ENCODE measurements around the gene TAOK1.
A peak's percentile ranks its signal among the peaks of the same experiment; 100 is the strongest.

The TAOK1 gene

GRCh38 chr17:29584452-29585079 is 194.4 kb downstream of the TAOK1 start:
- no peak for DNase-seq

DNA sequence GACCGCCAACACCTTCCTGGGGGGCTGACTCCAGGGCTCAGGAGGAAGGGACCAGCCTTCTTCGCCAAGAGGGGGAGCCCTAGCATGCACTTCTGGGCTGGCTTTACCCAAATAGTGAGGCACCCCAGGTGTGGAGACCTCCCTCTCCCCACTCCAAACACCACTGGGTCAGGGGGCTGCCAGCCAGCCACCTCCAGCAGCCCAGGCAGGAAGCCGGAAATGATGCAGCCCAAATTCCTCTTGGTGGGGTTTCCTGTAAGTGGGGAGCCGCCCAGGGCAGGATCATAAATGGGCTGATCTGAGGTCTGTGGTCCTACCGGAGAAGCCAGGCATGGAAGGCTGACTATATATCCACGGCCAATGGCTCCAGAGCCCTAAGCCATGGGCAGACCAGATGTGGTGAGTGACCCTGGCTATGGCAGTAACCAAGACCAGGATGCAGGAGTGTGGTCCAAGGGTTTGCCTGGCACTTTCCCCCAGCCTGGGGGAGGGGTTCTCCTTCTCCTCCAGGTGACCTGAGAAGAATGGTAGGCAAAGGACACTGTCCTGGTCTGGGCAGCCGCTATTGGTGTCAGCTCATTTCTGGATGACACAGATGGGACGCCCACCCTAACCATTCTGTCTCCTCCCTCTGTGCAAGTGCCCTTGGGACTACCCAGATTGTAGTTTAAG is 195.1 kb downstream of the TAOK1 start:
- no peak for DNase-seq

- DNase-seq = no peak
Observed at GRCh38 chr17:29586676-29587469, 196.7 kb downstream of the TAOK1 start.

DNA sequence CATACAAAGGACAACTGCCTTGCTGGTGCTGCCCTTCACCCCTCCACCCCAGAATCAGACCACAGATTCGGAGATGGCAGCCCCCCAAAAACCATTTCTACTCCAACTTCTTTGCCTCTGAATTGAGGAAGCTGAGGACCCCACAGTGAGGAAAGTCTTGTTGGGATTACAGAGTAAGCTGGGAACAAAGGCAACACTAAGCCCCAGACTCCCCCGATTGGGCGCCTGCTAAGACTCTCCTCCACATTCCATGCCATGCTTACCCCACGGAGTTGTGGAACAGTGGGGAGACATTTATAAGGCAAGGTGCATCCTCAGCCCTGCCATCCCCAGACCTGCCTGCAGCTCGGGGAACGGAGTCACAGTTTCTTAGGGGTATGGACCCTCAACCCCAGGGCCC is 197.4 kb downstream of the TAOK1 start:
- no peak for DNase-seq

DNA sequence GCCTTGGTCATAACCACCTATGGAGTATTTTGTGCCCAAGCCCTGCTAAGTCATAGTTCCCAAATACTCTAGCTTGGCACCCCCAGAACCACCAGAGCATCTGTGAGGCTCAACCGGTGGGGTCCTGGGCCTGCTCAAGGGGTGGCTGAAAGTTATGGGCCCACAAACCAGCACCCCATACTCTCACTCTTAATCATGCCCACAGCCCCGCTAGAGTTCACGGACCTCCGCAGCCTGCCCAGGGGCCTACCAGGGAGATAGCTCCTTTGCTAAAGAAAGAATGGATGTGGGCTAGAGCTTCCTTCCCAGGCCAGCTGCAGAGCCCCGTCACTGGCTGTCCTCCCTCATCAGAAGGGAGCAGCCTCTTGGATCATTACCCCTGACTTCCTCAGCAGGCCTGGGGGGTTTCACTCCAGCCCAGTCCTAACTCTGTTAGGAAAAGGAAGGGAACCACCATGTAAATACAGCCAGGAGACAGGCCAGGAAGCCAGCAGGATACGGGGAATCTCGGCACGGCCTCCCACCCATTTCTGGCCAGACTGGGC is 197.9 kb downstream of the TAOK1 start:
- no peak for DNase-seq

- DNase-seq = peak; percentile 54
Observed at GRCh38 chr17:29588562-29589411, 198.6 kb downstream of the TAOK1 start.

DNA sequence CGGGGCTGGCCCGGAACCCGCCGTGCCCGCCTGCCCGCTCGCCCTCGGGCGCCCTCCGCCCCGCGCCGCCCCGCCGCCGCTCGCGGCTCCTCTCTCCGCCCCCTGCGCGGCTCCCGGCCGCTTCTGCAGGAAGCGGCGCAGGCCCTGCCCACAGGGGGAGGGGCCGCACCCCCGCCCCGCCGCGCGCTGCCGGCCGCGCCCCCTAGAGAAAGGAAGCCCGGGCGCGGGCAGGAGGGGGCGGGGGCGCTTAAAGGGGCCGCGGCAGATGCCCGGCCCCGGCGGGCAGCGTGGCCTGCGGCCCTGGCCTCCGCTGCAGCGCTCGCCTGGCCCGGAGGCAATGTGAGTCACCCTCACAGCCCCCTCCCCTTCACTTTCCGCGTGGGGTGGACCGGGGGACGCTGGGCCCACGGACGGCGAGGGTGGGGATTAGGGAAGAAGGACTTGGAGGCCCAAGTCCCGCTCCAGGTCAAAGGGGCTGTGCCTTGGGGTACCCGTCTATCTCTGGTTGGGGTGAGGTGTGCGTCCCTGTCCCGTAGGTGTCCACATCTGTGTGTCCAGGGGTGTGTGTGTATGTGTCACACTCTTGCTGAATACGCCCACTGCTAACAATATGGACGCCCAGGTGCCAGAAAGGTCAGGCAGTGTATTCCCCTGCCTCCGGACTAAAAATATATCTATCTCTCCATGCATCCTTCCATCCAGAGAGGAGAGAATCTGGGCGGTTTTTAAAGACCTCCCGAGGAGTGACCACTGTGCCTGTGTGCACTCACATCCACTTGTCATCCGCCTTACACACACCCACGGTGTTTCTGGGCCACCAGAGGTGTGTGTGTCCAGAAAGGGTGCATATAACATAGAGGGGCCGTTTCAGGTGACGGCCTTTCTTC is 199.6 kb downstream of the TAOK1 start, which contains the start of gene GIT1:
GIT1 (minus strand) TSS at position 125 of the 887 bp plus-strand sequence. CDS start 270 bp downstream, outside the sequence.
- peak; percentile 93 for DNase-seq

GRCh38 chr17:29590411-29591145 is 200.4 kb downstream of the TAOK1 start:
- DNase-seq = peak; percentile 65

- peak; percentile 79 for DNase-seq
Observed at GRCh38 chr17:29591146-29591736, 201.1 kb downstream of the TAOK1 start.

DNA sequence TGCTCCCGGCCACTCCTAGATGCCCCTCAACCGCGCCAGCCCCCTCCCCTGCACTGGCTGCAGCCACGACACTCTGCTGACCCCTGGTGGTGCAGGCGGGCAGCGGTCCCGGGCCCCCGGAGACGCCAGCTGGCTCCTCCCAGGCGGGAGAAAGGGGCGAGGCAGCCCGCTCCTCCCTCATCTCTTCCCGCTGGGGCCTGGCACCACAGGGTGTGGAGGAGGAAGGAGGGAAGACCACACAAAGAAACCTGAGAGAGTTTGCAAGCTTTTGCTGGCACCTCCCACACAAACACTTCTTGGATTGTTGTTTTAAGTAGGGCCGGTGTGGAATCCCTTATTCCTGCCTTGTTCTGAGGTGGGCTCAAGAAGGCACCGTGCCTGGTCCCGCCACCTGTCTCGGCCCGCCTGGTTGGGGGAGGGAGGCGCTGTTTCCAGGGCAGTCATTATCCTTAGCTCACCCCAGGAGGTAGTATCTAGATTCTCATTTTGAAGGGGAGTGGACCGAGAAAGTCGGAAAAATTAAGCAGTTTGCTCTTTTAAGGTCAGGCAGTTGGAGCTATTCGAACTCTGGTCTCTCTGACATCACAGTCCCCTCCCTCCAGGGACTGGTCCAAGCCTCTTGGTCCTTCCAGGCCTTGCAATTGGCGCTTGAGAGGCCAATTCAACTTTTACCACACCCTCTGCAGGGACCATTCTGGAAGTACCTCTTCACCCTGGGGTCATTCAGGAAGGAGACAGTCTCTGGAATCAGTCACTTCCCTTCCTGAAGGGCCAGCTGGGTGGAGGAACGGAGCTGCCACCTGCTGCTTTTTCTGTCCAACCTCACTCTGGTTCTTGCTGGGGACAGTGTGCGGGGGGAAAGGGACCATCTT is 201.8 kb downstream of the TAOK1 start:
- peak; percentile 92 for DNase-seq

DNA sequence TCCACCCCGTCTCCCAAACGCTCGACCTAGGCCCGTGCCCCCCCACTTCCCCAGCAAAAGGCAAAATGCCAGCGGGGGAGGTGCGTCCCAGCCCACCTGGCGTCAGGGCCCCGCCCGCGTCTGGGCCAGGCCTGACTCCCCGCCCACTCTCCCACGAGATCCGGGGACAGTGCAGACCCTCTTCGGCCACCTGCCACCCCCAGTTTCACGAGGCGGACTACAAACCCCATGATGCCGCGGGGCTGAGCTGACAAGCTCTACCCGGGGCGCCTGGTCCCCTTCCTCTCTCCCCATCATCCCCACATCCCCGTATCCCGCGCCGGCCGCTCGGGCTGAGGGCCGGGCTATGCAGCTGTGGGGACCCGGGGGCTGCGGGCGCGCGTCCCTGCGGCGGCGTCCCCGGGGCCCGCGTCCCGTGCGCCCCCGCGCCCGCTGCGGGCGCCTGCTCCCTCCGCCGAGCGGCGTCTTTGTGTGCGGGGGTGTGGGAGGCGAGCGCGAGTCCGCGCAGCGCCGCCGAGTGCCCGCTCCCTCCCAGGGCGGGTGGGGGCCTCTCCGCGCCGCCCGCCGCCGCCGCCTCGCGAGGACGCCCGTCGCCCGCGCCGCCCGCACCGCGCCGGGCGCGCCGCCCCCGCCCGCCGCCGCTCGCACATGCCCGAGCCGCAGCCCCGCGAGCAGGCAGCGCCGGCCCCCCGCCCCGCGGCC is 202.8 kb downstream of the TAOK1 start, which contains the start of gene ANKRD13B:
ANKRD13B (plus strand) TSS at position 283 of the 702 bp plus-strand sequence. CDS start 490 bp downstream, outside the sequence.
- DNase-seq = peak; percentile 89

- peak; percentile 37 for DNase-seq
Observed at GRCh38 chr17:29593591-29594518, 203.7 kb downstream of the TAOK1 start.

GRCh38 chr17:29594519-29595090 is 204.4 kb downstream of the TAOK1 start:
- no peak for DNase-seq

GRCh38 chr17:29595107-29595942 is 205.2 kb downstream of the TAOK1 start:
- DNase-seq = no peak

DNA sequence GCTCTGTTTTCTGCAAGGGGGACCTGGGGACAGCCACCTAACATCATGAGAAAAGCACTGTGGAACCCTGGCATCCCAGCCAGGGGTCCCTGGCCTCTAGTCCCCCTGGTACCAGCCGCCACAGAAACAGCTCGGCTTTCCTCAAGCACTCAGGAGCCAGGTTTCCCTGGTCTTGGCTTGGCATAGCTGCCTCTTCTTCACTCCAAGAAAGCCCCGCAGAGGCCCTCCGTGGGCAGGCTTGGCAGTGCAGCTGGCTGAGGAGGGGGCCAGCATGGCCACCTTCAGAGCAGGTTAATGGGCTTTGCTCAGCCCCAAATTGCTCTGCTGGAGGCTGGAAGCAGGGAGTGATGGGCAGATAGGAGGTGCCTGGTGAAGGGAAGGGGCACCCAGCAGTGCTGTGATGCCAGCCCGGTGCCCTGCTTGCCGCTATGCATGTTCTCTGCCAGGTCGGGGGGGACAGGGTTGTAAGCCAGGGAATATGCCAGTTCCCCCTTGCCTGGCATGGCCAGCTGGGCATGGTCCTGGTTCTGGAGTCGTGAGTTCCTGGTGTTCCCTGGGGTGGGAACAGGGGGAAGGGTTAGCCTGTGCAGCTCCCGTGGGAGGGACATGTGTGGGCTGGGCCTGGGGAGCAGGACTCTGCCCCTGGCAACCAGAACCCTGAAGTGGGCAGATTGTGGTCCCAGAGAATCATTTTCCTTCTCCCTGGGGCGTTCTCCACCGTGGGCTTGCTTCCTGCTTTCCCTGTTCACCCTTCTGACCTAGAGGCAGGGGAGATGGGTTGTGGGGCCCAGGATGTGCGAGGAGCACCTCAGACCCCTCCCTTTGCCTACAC is 206.0 kb downstream of the TAOK1 start:
- no peak for DNase-seq
